Skeletal muscle cell (primary cell): ENCODE results near the gene SEC24C.
"Not testable (repeated sequence)": the region's sequence is repeated elsewhere in the genome, so short reads cannot be mapped to it uniquely, and the experiment has no call there.

Source experiments
- DNase-seq: peaks from one replicate; pipeline ENCODE4 v3.0.0-alpha.2; 2010; ENCODE audit warnings: low read depth
- H3K4me3 ChIP-seq: 2 replicates; pipeline ENCODE4 v1.5.1; 2011; ENCODE audit warnings: low read depth, mild to moderate bottlenecking, control low read depth, low read length, moderate library complexity

The SEC24C gene

GRCh38 chr10:73743905-73744663, at the start of gene SEC24C:
Gene SEC24C, plus strand, starts transcription at chr10:73744372. Its CDS starts 2,461 bp downstream, at chr10:73746833.
- H3K4me3 ChIP-seq, result peak within 1 kb of the TSS; percentile 84
- DNase-seq, result peak; percentile 84

- H3K4me3 ChIP-seq, result not testable (repeated sequence)
- peak; percentile 29 for DNase-seq
Observed at GRCh38 chr10:73695302-73695701, 48.9 kb upstream of the SEC24C start.

GRCh38 chr10:73697675-73698159, 46.5 kb upstream of the SEC24C start, which contains the start of gene AGAP5:
Gene AGAP5, minus strand, starts transcription at chr10:73698109. Its CDS starts 354 bp downstream, at chr10:73697755.
- H3K4me3 ChIP-seq, DNase-seq: not testable (repeated sequence)

GRCh38 chr10:73698819-73699218, 45.4 kb upstream of the SEC24C start:
- H3K4me3 ChIP-seq, DNase-seq: not testable (repeated sequence)

- not testable (repeated sequence) for H3K4me3 ChIP-seq, DNase-seq
Observed at GRCh38 chr10:73703924-73704323, 40.2 kb upstream of the SEC24C start.

- H3K4me3 ChIP-seq, DNase-seq: not testable (repeated sequence)
Observed at GRCh38 chr10:73705506-73706072, 38.6 kb upstream of the SEC24C start.

GRCh38 chr10:73706488-73706887, 37.7 kb upstream of the SEC24C start:
- DNase-seq, H3K4me3 ChIP-seq: not testable (repeated sequence)

- not testable (repeated sequence) for DNase-seq, H3K4me3 ChIP-seq
Observed at GRCh38 chr10:73707628-73708027, 36.5 kb upstream of the SEC24C start.

GRCh38 chr10:73708122-73708521, 36.0 kb upstream of the SEC24C start:
- DNase-seq, H3K4me3 ChIP-seq: not testable (repeated sequence)

GRCh38 chr10:73711683-73712082, 32.5 kb upstream of the SEC24C start:
- H3K4me3 ChIP-seq, DNase-seq: not testable (repeated sequence)

- DNase-seq, result not testable (repeated sequence)
Observed at GRCh38 chr10:73713912-73714311, 30.3 kb upstream of the SEC24C start.

GRCh38 chr10:73714483-73714882, 29.7 kb upstream of the SEC24C start:
- H3K4me3 ChIP-seq, DNase-seq: not testable (repeated sequence)

More at GRCh38 chr10:73713912-73714311, 30.3 kb upstream of the SEC24C start:
- not testable (repeated sequence) for H3K4me3 ChIP-seq

- not testable (repeated sequence) for DNase-seq, H3K4me3 ChIP-seq
Observed at GRCh38 chr10:73715179-73716156, 28.7 kb upstream of the SEC24C start.

- H3K4me3 ChIP-seq, result no peak overlapping the region
- no peak for DNase-seq
Observed at GRCh38 chr10:73716251-73716650, 27.9 kb upstream of the SEC24C start.

- H3K4me3 ChIP-seq, result no peak overlapping the region
- DNase-seq, result no peak
Observed at GRCh38 chr10:73717556-73717955, 26.6 kb upstream of the SEC24C start.

- not testable (repeated sequence) for H3K4me3 ChIP-seq, DNase-seq
Observed at GRCh38 chr10:73720561-73720960, 23.6 kb upstream of the SEC24C start.

GRCh38 chr10:73723516-73723915, 20.7 kb upstream of the SEC24C start:
- H3K4me3 ChIP-seq, result no peak overlapping the region
- DNase-seq, result no peak

GRCh38 chr10:73729781-73730152, 14.4 kb upstream of the SEC24C start:
- peak; percentile 14 for DNase-seq
- H3K4me3 ChIP-seq, result peak overlapping the region; percentile 65

GRCh38 chr10:73730153-73730906, 13.8 kb upstream of the SEC24C start:
- peak; percentile 57 for DNase-seq

More at GRCh38 chr10:73730153-73730906, 13.8 kb upstream of the SEC24C start:
- H3K4me3 ChIP-seq, result peak overlapping the region; percentile 65
